HG02763 (cell line): ENCODE results near the gene IFRD1.
A peak's percentile ranks its signal among the peaks of the same experiment; 100 is the strongest.

Experiments
- ATAC-seq: cut with Tn5 transposase; IDR thresholded peaks from one replicate; pipeline ENCODE4 v1.9.1; 2021; ENCODE audit warnings: mild to moderate bottlenecking, moderate library complexity; ENCODE audit not compliant: unreplicated experiment

The IFRD1 gene

DNA sequence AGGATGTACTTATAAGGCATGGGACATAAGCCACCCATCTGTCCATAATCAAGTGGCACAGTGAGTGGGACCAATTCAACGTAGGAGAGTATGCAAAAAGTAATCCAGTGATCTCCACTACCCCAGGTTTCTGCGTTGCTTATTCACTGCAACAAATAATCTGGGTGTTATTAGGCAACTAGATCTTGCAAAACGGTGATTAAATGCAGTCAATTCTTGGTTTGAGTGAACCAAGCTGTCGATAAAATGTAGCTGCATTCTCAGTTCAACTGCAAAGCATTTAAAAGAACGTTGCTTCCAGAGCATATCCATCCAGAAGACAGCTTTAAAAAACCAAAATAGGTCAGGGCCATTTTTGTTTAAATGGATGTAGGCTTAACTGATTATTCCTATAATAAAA, 35.5 kb downstream of the IFRD1 start:
- no peak for ATAC-seq

DNA sequence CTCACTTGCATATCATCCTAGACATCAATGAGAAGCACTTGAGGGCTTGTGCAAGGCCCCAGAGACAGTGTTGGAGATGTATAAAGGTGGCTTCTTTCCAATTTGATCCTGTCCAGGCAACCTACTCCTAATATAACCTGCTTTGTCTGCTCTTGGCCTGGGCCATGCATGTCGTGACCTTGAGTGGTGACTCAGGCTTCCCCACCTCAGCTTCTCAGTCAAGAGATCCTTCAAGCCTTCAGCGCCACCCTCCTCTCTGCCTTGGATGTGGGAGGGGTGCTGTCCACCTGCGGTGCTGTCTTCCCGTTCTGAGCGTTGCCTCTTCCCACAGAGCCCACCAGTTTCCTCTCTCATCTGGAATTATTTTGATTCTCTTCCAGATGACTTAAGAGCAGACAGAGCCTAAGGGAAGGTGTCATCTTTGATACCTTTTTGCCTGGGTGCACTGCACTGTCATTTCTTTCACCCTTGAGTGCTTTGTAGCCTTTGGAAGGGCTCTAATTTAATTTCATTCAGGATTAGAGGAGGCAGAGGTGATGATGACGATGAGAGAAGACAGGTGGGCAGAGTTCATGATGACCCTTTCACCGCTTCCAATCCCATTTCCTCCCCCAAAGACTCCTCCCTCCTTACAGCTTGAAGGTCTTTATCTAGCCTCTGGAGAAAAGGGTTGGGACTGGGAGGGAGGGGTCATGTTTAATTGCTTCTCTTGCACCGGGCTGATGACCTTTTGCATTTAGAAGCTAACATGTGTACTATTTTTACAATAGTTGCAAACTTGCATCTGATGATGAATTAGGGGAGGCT, 37.4 kb downstream of the IFRD1 start:
- no peak for ATAC-seq

DNA sequence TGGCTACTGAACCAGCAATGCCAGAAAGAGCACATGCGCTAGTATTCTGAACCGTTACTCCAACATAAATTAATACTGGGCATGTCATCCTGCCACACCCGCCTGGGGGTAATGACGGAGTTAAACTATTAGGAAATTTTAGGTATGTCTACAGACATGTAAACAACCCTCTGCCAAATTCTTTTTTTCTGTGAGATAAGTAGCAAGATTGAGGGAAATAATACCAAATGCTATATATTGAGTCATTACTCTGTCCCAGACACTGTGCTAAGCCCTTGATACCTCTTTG, 37.9 kb downstream of the IFRD1 start:
- no peak for ATAC-seq

DNA sequence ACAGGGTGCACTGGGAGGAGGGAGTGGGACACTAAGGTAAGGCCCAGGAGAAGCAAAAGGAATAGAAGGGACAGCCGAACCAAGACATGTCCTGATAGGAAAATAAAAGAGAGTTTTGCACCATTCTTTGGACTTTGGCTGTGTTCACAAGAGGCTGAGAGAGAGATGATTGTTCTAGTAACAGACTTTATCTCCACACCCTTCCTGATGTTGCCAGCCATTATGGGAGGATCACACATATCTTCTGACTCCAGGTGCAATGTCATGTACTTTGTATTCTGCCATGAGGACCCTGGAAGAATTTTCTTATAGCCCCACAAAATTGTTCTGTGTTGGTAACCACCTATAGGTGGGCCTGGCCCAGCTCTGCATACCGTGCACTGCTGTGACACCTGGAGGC, 41.9 kb downstream of the IFRD1 start:
- ATAC-seq = no peak

DNA sequence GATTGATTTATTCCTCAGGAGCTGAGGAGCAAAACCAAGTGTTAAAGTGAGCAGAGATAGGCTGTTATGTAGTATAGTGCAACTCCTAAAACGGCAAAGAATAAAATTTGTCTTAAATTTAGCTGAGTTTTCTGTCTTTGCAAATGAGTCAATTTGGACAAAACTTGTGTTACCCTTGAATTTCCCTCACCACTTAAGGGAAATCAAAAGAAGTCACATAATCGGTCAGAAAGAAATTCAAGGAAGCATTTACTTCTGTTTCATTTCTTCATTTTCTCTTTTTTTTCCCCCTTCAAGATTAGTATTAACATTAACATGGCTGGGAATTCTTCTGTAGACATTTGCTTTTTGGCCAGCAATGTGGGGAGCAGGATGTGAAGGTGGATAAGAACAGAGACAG, 44.4 kb downstream of the IFRD1 start:
- no peak for ATAC-seq

DNA sequence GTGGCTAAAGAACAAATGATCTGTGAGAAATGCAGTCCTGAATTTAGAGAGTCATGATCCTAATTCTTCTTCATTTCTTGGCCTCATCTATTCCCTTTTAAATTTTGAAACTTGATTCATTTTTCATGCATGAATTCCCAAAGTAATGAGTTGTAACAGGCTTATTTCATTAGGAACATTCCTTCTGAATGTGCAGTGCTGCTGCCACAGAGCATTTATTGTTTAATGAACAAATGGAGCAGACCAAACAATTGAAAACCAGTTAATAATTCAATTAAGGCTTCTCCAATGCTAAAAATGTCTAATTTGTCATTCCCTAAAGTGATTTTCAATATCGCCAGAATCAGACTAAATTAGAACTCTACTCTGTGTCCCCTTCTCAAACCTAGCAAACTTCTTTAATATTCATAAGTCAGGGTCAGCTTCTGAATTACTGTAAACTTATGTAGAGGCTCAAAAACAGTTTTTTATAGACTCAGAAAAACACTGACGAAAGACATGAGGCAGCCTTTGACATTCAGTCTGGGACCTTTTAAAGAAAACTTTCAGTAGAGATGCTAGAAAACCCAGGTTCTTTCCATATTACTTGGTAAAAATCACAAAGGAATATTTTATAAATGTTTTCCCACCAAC, 45.0 kb downstream of the IFRD1 start:
- no peak for ATAC-seq

DNA sequence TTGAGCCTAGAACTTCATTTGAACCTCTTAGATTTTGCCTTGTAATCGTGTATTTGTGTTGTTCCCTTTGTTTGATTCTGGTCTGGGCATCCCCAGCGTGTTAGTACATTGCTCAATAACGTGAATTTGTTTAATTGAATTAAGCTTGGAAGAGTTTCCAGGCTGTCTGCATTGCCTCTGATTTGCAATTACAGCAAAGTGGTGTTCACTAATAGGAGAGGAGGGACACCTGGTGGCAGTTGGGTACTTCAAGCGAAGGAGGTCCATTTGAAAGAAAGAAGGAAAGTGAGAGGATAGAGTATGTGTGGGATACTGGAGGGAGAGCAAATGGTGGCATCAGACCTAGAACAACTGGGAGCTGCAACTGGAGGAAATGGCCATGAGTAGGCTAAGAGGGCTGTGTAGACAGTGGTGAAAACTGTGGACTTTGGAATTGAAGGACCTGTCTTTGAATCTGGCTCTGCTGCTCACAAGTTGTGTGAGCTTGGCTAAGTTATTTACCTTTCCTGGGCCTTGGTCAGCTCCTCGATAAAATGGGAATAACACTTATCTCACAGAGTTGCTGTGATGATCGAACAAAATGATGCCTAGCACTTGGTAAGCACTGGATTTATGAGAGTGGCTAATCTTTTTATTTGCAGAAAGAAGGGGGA, 45.7 kb downstream of the IFRD1 start:
- no peak for ATAC-seq

DNA sequence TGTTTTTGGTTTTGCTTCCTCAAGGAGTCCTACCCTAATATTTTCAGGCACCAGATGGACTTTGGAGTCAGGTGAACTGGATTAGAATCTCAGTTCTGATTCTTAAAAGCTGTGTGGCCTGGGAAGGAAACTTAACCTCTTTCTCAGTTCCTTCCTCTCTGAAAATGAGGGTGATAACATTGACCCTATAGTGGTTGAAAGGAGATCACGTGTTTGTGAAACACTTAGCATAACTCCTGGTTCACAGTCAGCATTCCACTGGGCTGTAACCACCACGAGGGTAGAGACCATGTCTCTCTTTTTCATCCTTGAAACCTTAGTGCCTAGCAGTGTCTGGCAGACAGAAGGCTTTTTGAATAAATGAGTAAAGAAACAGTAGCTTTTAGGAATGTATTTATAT, 47.2 kb downstream of the IFRD1 start:
- peak; percentile 78 for ATAC-seq

DNA sequence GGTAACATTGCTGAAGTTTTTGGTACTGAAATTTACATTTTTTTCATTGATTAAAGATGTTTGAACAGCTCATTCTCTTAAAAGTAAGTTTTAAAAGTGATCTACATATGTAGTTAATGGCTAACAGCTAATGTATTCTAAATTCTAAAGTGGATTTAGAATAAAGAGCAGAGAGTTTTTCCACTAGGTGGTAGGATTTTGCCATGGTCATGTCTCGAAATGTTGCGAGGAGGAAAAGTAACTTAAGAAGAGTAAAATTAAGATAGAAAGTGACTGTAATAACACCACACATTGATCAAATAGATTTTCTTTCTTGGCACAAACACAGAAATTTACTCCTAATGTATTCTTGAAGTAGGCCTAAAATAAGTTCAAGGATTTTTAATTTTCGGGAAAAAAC, 50.4 kb downstream of the IFRD1 start:
- ATAC-seq = no peak

DNA sequence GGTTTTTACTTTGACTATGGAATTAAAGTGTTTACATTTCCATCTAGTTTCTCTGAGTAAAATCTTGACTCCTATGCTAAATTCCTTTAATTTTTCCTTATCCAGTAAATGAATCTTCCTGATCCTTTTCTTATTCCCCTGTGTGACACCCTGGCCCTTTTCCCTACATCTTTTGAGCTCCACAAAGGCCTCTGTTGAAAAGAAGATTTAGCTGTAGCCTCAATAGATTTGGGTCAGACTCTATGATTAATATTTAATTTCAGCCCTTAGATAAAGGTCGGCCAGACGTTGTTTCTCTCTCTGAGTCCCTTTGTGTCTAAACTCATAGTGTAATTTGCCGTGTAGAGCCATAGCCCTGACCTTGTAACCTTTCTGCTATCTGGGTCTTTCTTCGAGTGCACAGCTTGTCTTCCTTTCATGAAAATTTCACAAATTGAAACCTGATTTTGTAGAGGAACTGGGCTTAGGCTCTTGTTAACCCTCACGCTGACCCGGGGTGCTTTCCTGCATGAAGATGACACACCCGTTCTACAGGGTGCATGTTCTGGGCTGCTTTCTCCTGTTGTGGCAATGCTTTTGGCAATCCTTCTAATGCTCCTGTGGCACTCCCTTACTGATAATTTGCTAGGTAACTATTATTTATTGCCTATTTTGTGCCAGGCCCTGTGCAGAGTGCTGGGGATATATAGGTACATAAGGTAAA, 51.7 kb downstream of the IFRD1 start:
- ATAC-seq = no peak

DNA sequence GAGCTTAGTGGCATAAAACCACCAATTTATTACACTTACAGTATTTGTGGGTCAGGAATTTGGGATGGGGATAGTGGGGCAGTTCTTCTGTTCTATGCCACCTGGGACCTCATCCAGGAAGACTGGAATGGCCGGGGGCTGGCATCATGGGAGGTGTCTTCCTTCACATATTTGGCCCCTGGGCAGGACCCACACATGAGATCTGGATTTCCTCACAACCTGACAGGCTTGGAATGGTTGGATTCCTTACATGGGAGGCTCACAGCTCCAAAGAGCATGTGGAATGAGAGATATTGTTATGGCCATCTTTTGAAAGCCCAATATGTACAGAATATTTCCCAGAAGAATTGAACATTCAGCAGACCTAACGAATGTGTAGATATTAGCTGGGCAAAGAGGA, 52.4 kb downstream of the IFRD1 start:
- ATAC-seq = no peak

DNA sequence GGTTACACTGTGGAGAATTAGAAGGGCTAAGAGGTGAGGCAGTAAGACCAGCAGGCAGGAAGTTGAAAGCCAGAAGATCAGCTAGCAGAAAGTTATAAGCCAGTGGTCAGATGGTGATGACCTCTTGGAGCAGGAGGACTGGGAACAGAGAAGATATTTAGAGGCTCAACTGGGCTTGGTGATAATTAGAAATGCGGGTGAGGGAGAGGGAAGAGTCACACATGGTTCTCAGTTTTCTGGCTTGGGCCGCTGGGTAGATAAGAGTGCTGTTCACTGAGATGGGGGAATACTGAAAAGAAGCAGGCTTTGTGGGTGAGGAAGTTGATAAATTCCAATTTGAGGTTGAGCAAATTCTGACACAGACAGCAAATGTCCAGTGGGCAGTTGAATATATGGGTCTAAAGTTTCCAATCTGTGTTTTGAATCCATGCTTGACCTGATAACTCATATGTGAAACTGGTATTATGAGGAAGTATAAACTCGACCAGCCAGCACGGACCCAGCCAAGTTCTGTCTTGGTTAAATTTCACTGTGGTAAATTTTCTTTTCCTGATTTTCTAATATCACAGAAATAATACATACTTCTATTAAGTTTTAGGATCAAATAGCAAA, 53.2 kb downstream of the IFRD1 start:
- no peak for ATAC-seq

DNA sequence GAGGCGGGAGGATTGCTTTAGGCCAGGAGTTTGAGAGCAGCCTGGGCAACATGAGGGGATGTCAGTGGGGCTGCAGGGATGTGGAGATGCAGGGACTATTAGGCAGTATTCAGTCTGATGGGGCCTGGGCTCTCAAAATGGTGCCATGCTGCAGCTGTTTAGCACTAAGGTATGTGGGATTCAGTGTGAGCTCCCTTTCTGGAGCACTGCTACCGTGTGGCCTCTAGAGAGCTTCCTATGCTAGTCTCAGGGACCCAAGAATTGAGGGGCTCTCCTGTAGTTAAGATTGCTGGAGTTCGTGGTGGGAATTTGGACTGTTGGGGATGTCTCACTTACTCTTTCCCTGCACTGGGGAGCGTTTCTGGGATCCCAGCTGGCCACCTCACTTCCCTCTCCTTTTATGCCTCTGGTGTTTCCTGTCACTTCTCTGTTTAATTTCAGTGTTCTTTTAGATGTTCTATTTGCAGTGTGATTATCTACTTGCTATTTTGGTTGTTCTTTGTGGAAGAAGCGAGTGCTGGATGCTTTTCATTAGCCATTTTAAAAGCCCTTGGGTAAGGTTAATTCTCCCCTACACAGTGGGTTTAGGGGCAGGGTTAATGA, 53.9 kb downstream of the IFRD1 start:
- ATAC-seq = no peak

DNA sequence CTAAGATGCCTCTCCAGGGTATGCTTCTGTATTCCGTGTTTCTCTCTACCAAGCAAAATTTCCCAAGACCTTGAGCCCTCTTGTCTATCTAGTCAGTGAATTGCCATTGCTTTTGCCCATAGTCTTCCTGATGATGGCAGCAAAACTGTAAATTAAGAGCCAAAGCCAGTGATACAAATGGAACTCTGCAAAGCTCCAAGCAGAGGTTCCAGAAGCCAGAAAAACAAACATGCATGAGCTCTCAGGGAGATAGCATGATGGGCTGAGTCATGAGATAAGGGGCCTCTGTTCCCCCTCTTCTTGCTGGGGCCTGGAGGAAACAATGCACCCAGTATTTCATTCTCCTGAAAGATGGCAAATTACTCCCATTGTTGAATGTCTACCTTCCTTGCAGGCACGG, 55.2 kb downstream of the IFRD1 start:
- ATAC-seq = no peak

DNA sequence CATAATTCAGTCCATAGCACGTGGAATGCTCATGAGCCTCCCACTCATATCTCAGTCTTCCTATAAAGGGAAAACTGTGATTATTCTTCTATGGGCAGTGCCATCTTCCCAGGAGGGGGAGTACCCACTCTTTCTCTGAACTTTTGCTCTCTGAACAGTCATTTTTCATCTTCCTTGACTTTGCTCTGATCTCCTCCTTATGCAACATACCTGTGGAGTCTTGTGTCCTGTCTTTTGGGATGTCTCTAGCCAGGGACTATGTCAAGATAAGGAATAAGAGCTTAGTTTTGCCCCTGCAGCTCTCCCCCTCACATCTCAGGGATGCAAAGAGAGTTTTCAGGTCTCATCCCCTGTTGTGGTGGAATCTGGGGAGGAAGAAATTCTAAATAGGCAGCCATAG, 58.1 kb downstream of the IFRD1 start:
- no peak for ATAC-seq

DNA sequence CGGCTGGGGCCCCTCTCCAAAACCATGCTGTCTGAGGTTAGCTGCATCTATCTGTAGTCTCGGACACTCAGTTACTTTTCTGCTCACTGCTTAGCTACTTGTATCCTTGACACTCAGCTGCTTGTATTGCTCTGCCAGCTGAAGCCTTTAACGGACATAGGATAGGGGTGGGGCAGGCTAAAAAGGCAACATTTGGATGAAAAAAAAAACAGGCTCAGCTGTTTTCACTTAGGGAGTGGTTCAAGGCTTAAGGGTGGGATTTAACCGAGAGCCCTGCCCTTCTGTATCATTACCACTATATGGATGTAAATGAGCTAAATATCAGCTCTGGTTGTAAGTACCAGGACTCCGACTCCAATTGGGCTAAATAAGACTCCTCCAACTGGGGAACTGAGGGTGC, 59.1 kb downstream of the IFRD1 start:
- no peak for ATAC-seq

DNA sequence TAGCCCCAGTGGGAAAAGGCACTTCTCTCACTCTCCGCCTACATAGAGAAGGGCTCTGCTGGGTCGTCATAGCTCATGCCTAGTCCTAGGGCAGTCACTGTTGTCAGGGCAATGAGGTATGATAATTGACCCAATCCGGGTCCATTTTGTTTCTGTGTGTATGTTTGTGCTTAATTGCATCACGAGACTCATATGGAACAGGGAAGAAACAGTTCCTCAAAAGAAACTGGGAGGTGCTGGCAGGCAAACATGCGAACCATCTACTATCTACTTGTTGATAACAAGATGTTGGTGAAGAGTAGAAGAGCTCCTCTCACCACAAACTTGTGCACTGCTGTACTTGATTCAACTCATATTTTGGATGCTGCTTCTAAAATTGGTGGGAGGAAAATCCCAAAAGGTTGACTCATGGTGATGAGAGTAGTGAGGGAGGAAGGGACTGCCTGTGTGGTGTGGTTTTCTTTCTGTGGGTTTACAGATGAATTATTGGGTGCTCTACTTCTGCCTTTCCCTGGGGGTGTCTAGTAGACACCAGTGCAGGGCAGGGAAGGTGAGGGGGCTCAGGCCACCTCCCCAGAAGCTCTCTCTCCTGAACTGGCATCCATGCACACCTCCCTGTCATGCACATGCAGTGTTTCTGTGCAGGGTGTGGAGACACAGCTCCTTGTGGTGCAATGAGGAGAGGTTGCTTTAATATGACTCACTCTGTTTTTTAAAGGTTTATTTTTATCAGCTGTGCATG, 59.9 kb downstream of the IFRD1 start:
- ATAC-seq = no peak

DNA sequence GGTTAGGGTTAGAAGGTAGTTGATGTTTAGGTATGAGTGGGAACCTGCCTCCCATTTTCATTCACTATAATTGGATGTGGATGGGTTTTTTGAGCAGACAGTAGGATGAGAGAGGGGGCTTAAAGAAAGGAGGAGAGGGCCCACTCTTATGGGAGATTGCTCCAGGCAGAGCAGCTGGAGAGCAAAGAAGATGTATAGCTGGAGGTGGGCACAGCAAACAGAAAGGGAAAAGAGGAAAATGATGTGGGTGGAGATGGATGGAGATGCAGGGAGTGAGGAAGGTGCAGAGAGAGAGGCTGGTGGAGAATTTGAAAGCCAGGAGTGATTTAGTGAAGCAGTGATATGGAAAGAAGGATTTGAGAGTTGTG, 60.5 kb downstream of the IFRD1 start:
- no peak for ATAC-seq

DNA sequence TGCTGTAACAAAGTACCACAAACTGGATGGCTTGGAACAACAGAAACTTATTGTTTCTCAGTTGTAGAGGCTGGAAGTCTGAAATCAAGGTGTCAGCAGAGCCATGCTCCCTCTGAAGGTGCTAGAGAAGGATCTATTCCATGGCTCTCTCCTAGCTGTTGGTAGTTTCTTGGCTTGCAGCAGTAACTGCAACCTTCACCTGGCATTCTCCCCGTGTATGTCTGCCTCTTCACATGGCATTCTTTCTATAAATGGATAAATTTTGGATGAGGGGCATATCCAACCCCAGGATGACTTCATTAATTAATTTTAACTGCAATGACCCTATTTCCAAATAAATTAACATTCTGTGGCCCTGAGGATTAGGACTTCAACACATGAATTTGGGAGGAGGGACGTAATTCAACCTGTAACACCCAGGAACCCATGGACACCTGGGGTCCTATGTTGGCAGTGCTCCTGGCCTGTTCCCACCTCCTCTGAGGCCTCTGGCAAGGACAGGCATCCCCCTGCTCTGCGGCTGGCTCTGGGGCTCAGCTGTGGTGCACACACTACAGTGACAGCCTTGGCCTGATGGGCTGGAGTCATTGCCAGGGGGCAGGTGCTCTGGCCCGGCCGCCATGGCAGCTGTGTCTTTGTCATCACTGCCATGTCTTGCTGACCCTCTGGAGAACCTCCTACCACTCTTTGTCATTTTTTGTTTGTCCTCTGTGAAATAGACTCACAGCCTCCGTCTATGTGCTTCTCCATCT, 61.4 kb downstream of the IFRD1 start:
- ATAC-seq = no peak
